Stimulated activated CD4-positive, alpha-beta T cell treated with anti-CD3 and anti-CD28 coated beads, Interleukin-1b, Interleukin-23, amount 100 ng/mL, for 24 hours (primary cell): ENCODE measurements around the gene SYCE3.
A peak's percentile ranks its signal among the peaks of the same experiment; 100 is the strongest.

ENCODE experiments used
- DNase-seq, 4 experiments: peaks; one replicate each; pipeline ENCODE4 v3.0.0-alpha.2; 2020; ENCODE audit warnings: low read depth in 4 of 4, low spot score in 1 of 4

The SYCE3 gene

DNA sequence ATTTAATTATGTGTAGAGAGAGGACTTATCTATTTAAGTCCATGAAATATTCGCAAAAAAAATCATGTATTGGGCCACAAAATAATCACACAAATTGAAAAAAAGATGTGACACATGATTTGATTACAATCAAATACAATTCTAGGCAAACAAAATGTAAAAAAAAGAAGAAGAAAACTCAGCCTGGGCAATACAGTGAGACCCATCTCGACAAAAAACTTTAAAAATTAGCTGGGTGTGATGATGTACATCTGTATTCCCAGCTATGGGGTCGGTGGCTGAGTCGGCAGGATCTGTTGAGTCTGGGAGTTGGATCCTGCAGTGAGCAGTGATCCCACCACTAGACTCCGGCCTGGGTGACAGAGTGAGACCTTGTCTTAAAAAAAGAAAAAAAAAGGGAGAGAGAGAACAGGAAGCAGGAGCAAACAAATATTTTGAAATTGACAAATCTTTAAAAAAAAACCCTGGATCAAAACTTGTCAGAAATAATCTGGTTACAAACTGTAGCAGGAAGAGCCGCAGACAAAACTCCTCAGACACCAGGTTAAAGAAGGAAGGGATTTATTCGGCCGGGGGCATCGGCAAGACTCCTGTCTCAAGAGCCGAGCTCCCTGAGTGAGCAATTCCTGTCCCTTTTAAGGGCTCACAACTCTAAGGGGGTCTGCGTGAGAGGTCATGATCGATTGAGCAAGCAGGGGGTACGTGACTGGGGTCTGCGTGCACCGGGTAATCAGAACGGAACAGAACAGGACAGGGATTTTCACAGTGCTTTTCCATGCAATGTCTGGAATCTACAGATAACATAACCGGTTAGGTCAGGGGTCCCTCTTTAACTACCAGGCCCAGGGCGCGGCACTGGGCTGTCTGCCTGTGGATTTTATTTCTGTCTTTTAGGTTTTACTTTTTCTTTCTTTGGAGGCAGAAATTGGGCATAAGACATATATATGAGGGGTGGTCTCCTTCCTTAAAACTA lies 29.6 kb downstream of the SYCE3 start:
- DNase-seq, result no peak

DNA sequence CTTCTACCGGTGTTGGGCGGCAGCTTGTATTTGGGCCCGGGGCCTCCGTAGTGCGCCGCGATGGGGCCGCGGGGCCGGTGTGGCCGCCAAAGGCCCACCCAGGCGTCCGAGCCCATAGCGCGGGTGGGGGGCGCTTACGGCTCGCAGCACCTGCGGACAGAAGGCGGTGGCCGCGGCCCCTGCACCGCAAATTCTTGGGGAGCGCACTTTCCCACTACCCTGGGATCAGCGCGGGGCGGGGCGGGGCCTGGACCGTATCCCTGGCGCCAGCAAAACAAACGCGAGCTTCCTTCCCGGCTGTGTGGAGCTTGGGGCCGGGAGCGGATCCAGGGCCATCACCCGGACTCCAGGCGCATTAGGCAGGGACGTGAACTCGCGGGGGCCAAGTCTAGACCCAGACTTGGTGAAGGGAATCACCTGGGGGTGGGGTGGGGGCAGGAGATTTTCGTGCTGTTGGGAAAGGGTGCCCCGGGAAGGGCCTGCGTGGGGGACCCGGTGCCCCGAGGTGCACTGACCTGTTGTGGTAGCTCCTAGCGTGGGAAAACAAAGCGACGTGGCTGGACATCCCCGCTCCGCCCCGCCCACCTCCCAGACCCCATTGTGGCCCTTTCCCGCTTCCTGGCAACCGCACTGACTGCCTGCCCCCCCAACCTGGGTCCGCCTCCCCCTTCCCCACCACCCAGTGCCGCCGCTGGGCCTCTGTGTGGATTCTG lies 30.6 kb downstream of the SYCE3 start:
- DNase-seq, result no peak

DNA sequence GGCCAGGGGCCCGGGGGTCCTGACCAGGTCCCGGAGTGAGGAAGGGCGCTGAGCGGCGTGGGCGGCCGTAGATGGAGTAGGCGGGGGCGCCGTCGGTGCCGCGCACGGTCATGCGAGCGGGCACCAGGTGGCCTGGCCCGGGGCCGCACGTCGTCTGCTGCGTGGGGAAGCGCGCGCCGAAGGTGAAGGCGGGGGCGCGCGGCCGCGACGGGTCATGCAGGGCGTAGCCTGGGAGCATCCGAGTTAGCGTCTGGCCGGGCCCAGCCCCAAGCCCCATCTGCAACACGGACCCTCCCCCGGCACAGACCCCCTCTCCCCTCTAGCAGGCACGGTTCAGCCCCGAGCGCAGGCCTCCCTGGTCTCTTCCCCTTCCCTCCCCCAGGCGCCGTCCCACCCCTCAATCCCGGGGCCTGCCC lies 31.2 kb downstream of the SYCE3 start:
- peak in 2 of 4 experiments; percentile 42 to 65 for DNase-seq

DNA sequence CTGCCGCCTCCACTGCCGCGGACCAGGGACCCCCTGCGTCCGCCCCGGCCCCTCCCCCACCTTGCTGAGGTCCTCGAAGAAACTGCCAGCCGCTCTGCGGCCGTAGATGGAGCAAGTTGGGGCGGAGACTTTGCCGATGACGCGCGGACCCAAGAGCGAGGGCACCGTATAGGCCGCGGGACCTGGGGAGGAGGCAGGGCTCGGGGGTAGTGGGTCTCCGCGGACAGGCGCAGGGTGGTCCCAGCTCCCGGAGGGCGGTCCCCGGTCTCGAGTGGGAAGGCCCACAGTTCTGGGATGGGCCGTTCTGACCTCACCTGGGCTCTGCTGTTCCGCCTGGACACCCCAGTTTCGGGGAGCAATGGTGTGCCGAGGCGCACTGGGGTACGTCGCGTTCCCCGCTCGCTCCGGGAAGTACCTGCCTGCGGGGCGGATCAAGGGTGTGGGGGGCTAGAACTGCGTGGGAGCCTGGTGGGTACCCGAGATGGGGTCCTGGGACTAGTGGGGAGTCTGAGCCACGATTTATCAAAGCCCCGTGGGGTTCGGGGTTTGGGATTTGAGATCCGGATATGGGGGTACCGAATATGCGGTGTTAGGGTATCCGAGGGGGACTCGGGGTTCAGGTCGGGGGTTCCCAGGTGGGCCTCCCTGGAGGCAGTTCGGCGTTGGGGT lies 31.7 kb downstream of the SYCE3 start:
- DNase-seq, result peak in 3 of 4 experiments; percentile 55 to 77 (median 76)

DNA sequence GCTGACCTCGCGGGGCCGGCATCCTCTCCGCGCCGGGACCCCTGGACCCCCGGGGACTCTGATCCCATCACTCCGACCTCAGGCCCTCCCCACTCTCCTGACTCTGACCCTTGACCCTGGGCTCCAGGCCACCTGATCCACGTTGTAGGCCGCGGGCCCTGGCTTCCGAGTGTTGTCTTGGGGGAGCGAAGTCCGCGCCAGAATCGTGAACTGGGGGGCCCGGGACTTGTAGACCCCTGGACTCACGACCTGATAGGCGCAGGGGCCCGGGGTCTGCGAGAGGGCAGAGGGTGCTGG lies 32.2 kb downstream of the SYCE3 start:
- no peak for DNase-seq

DNA sequence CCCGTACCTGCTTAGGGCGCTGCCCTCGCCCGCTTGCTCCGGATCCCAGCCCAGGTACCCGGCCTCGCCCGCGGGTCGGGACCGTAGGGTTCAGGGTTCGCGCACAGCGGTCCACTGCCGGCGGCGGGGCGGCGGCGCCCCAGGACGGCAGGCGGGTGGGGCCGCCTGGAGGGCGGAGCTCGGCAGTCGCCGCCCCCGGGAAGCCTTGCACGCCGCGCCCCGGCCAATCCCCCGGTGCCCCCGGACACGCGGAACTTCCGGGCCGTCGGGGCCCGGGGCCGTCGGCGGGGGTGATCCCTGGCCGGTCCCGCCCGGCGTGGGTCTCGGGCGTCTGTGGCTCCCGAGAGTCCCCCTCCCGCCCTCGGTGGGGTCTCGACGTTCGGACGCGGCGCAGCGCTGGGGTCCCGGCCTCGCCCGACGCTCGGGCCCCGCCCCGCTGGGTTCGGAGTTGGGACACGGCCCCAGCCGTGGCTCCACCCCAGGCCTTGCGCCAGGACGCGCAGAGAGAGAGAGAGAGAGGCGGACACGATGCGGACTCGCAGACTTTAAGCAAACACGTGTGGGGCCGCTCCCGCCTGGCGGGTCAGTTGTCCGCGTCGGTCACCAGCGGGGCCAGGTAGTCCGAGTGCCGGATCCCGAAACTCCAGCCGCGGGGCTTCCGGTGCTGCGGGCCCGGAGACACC lies 32.7 kb downstream of the SYCE3 start, which contains the start of gene TYMP:
Gene TYMP (minus strand): TSS at position 116 of the 683 bp plus-strand sequence. CDS start 303 bp downstream, outside the sequence.
- peak in 2 of 4 experiments; percentile 40 to 69 for DNase-seq

DNA sequence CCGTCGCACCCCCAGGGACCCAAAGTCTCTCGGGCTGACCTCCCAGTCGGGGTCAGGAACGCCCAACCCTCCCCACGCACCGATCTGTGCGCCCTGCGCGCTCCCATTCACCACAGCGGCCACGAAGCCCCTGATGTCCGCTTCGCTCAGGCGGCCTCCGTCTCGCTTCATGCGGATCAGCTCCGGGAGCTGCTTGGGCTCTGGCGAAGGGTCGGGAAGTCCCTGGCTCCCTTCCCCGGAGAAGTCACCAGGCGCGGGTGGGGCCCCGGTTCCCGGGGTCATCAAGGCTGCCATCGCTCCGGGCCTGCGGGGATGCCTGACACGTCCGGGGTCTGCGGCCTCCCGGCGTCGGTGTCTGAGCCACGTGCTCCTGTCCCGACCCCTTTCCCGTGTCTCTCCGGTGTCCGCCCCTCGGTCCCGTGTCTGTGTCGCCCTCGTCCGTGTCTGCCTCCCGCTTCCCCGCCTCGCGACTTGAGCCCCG lies 33.3 kb downstream of the SYCE3 start:
- no peak for DNase-seq

DNA sequence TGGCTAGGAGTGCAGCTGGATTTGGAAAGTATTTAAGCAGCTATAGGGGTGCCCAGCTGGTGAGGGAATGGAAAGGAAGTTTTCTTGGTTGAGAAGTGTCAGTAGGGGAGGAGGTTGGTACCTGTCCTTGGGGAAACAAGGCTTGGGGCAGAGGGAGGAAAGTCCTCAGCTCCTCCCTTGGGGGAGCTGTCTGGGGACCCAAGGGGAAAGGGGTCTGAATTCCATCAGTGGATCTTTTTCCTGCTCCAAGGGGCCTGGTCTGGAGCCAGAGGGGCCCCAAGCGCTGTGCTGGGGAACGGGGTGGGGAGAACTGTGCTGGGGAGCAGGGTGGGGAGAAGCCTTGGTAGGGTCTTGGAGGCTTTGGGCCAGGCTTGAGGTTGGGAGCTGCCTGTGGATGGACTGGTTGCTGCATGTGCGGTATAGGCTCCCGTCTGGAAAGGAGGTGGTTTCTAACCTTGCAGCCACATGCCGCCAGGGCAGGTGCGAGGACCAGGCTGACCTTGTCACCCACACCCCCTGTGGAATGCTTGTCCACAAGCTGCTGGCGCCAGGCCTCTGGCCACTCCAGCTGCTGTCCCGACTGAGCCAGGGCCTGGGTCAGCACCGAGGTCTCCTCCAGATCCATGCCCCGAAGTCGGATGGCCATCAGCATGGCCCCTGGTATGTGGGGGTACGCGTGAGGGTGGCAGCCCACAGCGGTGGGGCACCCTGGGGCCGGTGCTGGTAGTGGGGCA lies 33.9 kb downstream of the SYCE3 start:
- no peak for DNase-seq

DNA sequence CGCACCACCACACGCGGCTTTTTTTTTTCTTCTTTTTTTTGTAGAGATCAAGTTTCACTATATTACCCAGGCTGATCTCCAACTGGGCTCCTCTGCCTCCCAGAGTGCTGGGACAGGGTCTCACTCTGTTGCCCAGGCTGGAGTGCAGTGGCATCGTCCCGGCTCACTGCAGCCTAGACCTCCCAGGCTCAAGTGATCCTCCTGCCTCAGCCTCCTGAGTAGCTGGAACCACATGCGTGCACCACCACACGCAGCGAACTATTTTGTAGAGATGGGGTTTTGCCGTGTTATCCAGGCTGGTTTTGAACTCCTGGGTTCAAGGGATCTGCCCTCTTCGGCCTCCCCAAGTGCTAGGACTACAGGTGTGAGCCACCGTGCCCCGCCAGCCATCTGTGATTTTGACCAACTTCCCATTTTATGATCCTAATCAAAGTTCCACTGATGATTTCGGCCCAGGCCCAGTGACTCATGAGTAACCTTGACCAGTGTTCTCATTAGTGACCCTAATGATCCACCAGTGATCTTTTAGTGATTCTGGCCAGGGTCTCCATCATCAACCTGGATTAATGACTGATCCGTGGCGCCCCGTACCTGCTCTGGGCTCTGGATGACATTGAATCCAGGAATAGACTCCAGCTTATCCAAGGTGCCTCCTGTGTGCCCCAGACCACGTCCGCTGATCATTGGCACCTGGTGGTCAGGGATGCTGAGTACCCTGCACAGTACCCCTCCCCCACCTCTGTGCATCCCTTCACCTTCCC lies 34.6 kb downstream of the SYCE3 start:
- no peak for DNase-seq

DNA sequence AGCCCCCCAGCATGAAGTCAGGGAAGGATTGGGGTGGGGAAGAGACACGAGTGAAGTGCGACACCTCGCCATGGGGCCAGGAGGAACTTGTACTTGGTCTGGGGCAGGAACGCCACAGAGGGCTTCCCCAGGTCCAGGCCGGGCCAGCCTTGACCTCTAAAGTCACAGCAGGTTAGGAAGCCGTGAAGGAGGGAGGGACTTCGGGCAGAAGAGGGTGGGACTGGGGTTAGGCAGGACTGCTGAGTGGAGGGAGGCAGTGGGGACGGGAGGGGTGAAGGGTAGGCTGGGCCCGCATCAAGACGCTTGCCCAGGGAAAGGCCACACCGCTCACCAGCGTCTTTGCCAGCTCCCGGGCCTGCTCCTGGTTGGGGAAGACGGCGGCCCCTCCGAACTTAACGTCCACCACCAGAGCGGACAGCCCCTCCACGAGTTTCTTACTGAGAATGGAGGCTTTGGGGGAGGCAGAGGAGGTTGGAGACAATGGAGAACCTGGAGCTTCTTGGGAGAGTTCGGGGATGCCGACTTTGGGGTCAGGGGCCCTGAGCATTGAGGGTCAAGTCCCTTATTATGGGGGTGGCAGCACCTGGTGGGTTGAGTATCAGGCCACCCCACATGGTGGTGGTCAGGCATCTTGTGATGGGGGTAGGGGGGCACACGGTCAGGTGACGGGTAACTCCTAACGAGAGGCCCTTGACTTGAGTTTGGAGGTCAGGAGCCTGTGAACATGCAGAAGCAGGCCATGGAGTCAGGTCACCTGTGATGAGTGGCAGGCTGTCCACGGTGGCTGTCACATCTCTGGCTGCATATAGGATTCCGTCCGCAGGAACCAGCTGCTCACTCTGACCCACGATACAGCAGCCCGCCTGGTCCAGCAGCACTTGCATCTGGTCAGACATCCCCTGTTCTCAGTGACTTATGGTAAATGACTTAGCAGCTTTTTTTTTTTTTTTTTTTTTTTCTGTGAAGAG lies 35.6 kb downstream of the SYCE3 start:
- DNase-seq, result peak in 1 of 4 experiments; percentile 48

DNA sequence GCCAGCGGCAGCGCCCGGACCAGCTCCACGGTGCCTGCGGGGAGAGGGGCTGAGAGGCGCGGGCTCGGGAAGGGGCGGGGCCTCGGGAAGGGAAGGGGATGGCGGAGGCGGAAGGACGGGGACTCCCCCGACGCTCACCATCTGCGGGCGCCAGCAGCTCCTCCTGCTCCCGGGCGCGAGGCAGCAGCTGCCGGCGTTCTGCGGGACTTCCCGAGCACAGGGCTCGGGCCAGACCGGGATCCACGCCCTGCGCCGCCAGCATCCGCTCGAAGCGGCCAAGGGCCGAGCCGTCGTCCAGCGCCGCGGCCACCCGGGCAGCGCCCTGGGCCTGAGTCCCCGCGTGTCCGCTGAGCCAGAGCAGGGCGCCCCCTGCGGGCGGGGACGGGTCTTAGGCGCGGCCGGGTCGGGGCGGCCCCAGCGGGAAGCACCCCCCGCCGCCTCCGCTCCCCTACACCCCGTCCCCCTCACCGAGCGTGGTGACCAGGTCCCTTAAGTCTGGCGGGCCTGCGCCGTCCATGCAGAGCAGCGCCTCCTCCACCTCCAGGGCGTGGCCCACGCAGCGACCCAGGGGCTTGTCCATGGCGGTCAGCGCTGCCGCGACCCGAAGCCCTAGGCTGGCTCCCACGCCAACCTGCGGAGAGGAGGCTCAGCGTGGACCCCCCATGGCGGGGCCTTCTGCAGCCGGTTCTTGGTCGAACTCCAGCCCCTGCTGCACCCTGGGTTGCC lies 36.4 kb downstream of the SYCE3 start:
- DNase-seq, result peak; percentile 65 to 88 (median 80)

DNA sequence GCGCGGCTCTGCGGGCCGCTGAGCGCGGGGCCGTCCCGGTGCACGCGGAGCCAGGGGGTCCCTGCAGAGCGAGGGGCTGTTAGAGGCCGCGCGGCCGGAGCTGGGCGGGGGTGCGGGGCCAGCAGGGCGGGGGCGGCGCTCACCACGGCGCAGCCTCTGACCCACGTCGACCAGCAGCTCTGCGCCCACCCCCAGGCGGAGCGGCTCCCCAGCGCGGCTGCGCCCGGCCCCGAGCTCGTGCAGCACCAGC lies 36.9 kb downstream of the SYCE3 start:
- no peak for DNase-seq

DNA sequence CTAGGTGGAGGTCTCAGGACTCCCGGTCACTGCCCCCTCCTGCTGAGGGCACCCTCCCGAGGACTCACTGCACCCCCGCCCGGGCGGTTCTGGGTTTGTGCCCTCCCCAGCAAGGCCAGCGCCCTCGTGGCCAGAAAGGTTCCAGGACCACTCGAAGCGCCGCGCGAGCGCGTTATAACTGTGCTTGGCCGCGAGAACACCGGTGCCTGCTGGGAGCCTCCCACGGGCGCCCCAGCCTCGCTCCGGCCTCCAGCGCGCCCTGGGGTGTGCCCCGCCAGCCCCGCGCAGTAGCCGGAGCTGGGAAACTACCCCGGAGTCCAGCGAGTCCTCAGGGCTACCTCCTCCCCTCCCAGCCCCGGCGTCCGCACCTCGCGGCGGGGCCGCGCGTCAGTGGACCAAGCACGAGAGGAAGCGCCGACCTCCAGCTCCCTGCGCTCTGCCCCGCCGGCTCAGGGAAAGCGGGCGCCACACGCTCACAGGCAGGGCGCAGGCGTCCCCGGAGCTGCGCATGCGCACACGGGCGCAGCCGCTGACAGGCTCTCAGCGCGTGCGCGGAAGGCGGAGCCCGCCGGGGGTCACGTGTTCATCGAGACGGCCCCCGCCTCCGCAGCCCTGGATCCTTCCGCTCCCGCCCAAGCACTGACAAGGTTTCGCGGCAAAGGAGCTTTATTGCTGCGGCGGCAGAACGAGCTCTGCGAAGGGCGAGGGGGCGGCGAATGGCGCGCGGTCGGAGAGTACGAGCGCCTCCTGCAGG lies 37.4 kb downstream of the SYCE3 start, which contains the start of gene SCO2:
Gene SCO2 (minus strand): TSS at position 495 of the 754 bp plus-strand sequence. CDS start 1,187 bp downstream, outside the sequence.
- DNase-seq, result peak; percentile 95 to 97 (median 96)

DNA sequence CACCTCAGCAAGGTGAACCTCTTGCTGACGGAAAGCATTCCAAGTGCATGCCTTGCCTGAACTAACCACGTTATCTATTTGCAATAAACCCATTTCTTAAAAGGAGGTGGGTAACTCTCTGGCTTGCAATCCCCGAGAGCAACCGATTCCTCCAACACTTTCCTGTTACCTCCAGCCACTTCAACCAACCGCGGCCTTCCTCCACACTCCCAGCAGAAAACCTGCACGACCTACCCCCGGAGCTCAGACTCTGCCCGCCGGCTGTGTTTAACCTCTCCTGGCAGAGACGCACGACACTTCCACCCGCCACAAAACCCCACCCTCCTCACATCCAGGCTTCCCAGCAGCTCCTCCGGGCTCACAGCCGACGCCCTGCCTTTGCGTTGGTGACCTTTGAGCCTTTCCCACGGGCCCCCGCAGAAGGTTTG lies 38.0 kb downstream of the SYCE3 start:
- DNase-seq, result no peak

DNA sequence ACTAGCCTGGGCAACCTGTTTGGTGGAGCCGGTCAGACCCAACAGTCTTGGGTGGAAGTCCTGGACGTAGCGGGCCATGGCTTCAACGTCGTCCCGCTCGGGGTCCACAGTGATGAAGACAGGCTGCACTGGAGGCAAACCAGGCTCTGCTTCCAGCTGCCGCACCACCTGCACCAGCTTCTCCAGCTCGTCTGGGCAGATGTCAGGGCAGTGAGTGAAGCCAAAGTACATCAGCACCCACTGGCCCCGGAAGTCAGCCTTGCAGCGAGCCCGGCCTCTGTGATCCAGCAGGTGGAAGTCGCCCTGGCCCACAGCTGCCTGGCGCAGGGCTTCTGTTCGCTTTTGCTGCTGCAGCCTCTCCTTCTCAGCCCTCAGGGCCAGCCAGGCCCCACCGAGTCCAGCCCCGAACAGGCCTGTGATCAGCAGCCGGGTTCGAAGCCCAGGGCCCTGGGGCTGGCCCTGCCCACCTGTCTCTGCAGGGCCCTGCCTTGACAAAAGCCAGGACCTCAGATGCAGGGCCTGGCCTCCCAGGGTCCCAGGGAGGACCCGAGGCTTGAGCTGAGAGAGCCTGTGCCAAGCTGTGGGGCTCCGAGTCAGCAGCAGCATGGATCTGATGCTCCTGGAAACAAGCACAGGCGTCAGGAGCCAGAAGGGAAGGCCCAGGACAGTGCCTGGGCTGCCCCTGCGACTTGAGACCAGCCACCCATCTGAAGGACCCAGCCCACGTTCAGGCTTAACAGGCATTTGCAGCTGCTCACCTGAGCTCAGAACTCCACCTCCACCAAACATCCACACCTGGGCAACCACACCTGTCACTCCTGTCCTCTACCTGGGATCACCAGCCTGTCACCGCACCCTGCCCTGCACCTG lies 38.7 kb downstream of the SYCE3 start:
- DNase-seq, result no peak

DNA sequence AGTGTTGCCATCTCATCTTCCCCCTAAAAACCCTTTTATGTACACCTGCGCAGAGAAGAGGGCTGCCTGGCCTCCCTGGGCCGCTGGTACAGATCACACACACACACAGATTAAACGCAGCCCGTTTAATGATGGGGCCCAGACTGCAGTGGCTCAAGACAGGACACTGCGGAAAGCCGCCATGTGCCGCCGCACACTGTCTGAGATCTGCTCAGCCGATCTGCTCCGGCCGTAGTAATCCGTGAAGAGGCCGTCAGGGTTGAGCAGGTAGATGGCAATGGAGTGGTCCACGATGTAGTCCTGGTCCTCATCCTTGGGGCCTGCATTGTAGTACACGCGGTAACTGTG lies 39.3 kb downstream of the SYCE3 start:
- DNase-seq, result no peak
